ENCODE results near the gene VOPP1. TPM values are rescaled to one million over a fixed set of nuclear protein-coding genes. Genes with fewer than 3 reads are reported as not detected.

The VOPP1 gene
- total and polyA plus RNA-seq, 9 donors: 28.0 to 52.1 (median 48.6) TPM

GRCh38 chr7:55526770-55527169, 45.5 kb downstream of the VOPP1 start:
- DNase-seq: no peak
- peaks cover 9% of the 10 kb centered on the region for H3K4me1 ChIP-seq (ENCODE audit: insufficient read depth)
- H3K9me3 ChIP-seq: no peaks in the 10 kb centered on the region
- intact Hi-C loops (cut with DNase I): no loop called here
- no peaks in the 10 kb centered on the region for H3K36me3 ChIP-seq
- WGBS, 3 donors: 18 to 47% (median 29%) methylated on average over 5 of the region's 5 CpGs
- no peaks in the 10 kb centered on the region for H3K27me3 ChIP-seq
- no peak overlapping the region for H3K27ac ChIP-seq
- H3K4me3 ChIP-seq: no peak overlapping the region
- no peak for TF ChIP-seq EP300 (IDR thresholded peaks at IDR 0.05)
- TF ChIP-seq CTCF (IDR thresholded peaks at IDR 0.05): no peak
- TF ChIP-seq POLR2A (IDR thresholded peaks at IDR 0.05): no peak

- Histone ChIP-seq H3K4me3 (no peak overlapping the region), H3K36me3 (no peaks in the 10 kb centered on the region), H3K9me3 (no peaks in the 10 kb centered on the region), H3K27me3 (no peaks in the 10 kb centered on the region), H3K4me1 (ENCODE audit: insufficient read depth) (peaks cover 9% of the 10 kb centered on the region), H3K27ac (no peak overlapping the region)
- TF ChIP-seq EP300 (IDR thresholded peaks at IDR 0.05) (no peak), CTCF (IDR thresholded peaks at IDR 0.05) (no peak), POLR2A (IDR thresholded peaks at IDR 0.05) (no peak)
- intact Hi-C loops (cut with DNase I): no loop called here
- WGBS, 3 donors: 52 to 56% (median 54%) methylated on average over 4 of the region's 4 CpGs
- peak in 1 of 5 donors; percentile 24 for DNase-seq
Observed at GRCh38 chr7:55526329-55526728, 46.0 kb downstream of the VOPP1 start.

- WGBS, 3 donors: 83 to 87% (median 86%) methylated on average over 21 of the region's 21 CpGs
- TF ChIP-seq POLR2A (IDR thresholded peaks at IDR 0.05) (no peak), CTCF (IDR thresholded peaks at IDR 0.05) (no peak), EP300 (IDR thresholded peaks at IDR 0.05) (no peak)
- Histone ChIP-seq H3K27me3 (no peaks in the 10 kb centered on the region), H3K4me3 (no peak overlapping the region), H3K9me3 (no peaks in the 10 kb centered on the region), H3K4me1 (ENCODE audit: insufficient read depth) (peaks cover 9% of the 10 kb centered on the region), H3K27ac (no peak overlapping the region), H3K36me3 (no peaks in the 10 kb centered on the region)
- intact Hi-C loops (cut with DNase I): no loop called here
- no peak for DNase-seq
Observed at GRCh38 chr7:55524558-55525310, 47.6 kb downstream of the VOPP1 start.

- 53 to 74% (median 66%) methylated on average over 2 of the region's 2 CpGs for WGBS, 3 donors
- H3K36me3 ChIP-seq: no peaks in the 10 kb centered on the region
- peaks cover 9% of the 10 kb centered on the region for H3K4me1 ChIP-seq (ENCODE audit: insufficient read depth)
- H3K27me3 ChIP-seq: no peaks in the 10 kb centered on the region
- H3K27ac ChIP-seq: no peak overlapping the region
- DNase-seq: no peak
- no peak for TF ChIP-seq POLR2A (IDR thresholded peaks at IDR 0.05)
- TF ChIP-seq CTCF (IDR thresholded peaks at IDR 0.05): no peak
- TF ChIP-seq EP300 (IDR thresholded peaks at IDR 0.05): no peak
- H3K9me3 ChIP-seq: no peaks in the 10 kb centered on the region
- intact Hi-C loops (cut with DNase I): no loop called here
- no peak overlapping the region for H3K4me3 ChIP-seq
Observed at GRCh38 chr7:55523366-55523765, 48.9 kb downstream of the VOPP1 start.

Measured in ovary (tissue), 9 donors.